ENCODE data around the gene ADGRG4. TPM values are rescaled to one million over a fixed set of nuclear protein-coding genes. Genes with fewer than 3 reads are reported as not detected.

ADGRG4 gene
- total RNA-seq, 1 experiment from 2014 or later = not detected

- Histone ChIP-seq H3K27me3 (ENCODE audit: control insufficient read depth, insufficient read depth, low read length) (no peaks in the 10 kb centered on the region), H3K4me3 (ENCODE audit: low read depth in 2 of 2, low read length in 2 of 2) (no peak overlapping the region), H3K36me3 (ENCODE audit: control insufficient read depth, insufficient read depth, low read length) (no peaks in the 10 kb centered on the region), H3K4me1 (ENCODE audit: control insufficient read depth, insufficient read depth, low read length) (peaks cover 3% of the 10 kb centered on the region; the same call in 1 of the 2 replicates), H3K9me3 (ENCODE audit: control insufficient read depth, insufficient read depth, low read depth, low read length) (no peaks in the 10 kb centered on the region), H3K27ac (ENCODE audit: low read length) (no peak overlapping the region)
- DNase-seq (ENCODE audit: low read depth, low spot score) (no peak), ATAC-seq (no peak)
- intact Hi-C loops (cut with micrococcal nuclease; ENCODE audit: unreplicated experiment) (no loop called here), in situ Hi-C loops (cut with HindIII; ENCODE audit: low pct_unique_long_range_greater_than_20kb, low sequenced_read_pairs) (no loop called here)
- CTCF ChIA-PET = interaction anchor here (0.5 kb wide), 1 partner anchor 11 kb away, joined by 4 read pairs; no protein-coding TSS in a partner anchor
- TF ChIP-seq REST (IDR thresholded peaks at IDR 0.05; ENCODE audit: insufficient read depth in 1 of 2, low read depth in 2 of 2, low read length in 1 of 2) (no peak), POLR2AphosphoS5 (IDR thresholded peaks at IDR 0.05; ENCODE audit: low read depth, low read length) (no peak), CTCF (IDR thresholded peaks at IDR 0.05) (no peak), SIN3A (IDR thresholded peaks at IDR 0.05; ENCODE audit: borderline replicate concordance, insufficient read depth, low read depth, low read length) (no peak), TCF7L2 (IDR thresholded peaks at IDR 0.05; ENCODE audit: low read depth, low read length) (no peak)
- no TSS peak for BruUV-seq (replicated peaks)
- POLR2A ChIA-PET = no interaction called here
Observed at GRCh38 chrX:136256026-136256425, 44.7 kb upstream of the ADGRG4 start.

GRCh38 chrX:136258951-136259350 lies 41.8 kb upstream of the ADGRG4 start:
- no TSS peak for BruUV-seq (replicated peaks)
- Histone ChIP-seq H3K4me3 (ENCODE audit: low read depth in 2 of 2, low read length in 2 of 2) (no peak overlapping the region), H3K4me1 (ENCODE audit: control insufficient read depth, insufficient read depth, low read length) (no peaks in the 10 kb centered on the region), H3K9me3 (ENCODE audit: control insufficient read depth, insufficient read depth, low read depth, low read length) (no peaks in the 10 kb centered on the region), H3K27ac (ENCODE audit: low read length) (no peak overlapping the region), H3K27me3 (ENCODE audit: control insufficient read depth, insufficient read depth, low read length) (no peaks in the 10 kb centered on the region), H3K36me3 (ENCODE audit: control insufficient read depth, insufficient read depth, low read length) (no peaks in the 10 kb centered on the region)
- POLR2A ChIA-PET = no interaction called here
- no peak for ATAC-seq
- CTCF ChIA-PET = no interaction called here
- TF ChIP-seq POLR2AphosphoS5 (IDR thresholded peaks at IDR 0.05; ENCODE audit: low read depth, low read length) (no peak), CTCF (IDR thresholded peaks at IDR 0.05) (no peak), TCF7L2 (IDR thresholded peaks at IDR 0.05; ENCODE audit: low read depth, low read length) (no peak), REST (IDR thresholded peaks at IDR 0.05; ENCODE audit: insufficient read depth in 1 of 2, low read depth in 2 of 2, low read length in 1 of 2) (no peak), SIN3A (IDR thresholded peaks at IDR 0.05; ENCODE audit: borderline replicate concordance, insufficient read depth, low read depth, low read length) (no peak)
- DNase-seq (ENCODE audit: low read depth, low spot score) = no peak
- in situ Hi-C loops (cut with HindIII; ENCODE audit: low pct_unique_long_range_greater_than_20kb, low sequenced_read_pairs) (no loop called here), intact Hi-C loops (cut with micrococcal nuclease; ENCODE audit: unreplicated experiment) (no loop called here)
